ENCODE results near the gene C14orf132. TPM values are rescaled to one million over a fixed set of nuclear protein-coding genes. Genes with fewer than 3 reads are reported as not detected.

C14orf132 gene
- total RNA-seq, 1 donor from 2014 or later = 44.8 TPM

GRCh38 chr14:96134508-96134907 is 95.3 kb downstream of the C14orf132 start:
- TF ChIP-seq CTCF (IDR thresholded peaks at IDR 0.05) = no peak
- Histone ChIP-seq H3K27me3 (ENCODE audit: low read depth) (no peaks in the 10 kb centered on the region), H3K4me3 (no peak overlapping the region), H3K9me3 (peaks cover 4% of the 10 kb centered on the region), H3K27ac (no peak overlapping the region), H3K4me1 (no peaks in the 10 kb centered on the region), H3K36me3 (no peaks in the 10 kb centered on the region)
- intact Hi-C loops (cut with DNase I) = no loop called here
- ATAC-seq (no peak), DNase-seq (no peak)

GRCh38 chr14:96135285-96135684 is 96.1 kb downstream of the C14orf132 start:
- no peaks in the 10 kb centered on the region for H3K27me3 ChIP-seq (ENCODE audit: low read depth)
- H3K36me3 ChIP-seq = no peaks in the 10 kb centered on the region
- intact Hi-C loops (cut with DNase I) = no loop called here
- ATAC-seq = peak; percentile 72 to 74
- DNase-seq = no peak
- no peak overlapping the region for H3K27ac ChIP-seq
- no peak overlapping the region for H3K4me3 ChIP-seq
- H3K4me1 ChIP-seq = no peaks in the 10 kb centered on the region
- no peak for TF ChIP-seq CTCF (IDR thresholded peaks at IDR 0.05)
- peaks cover 4% of the 10 kb centered on the region for H3K9me3 ChIP-seq

- ATAC-seq (peak in 1 of 2 donors; percentile 46), DNase-seq (no peak)
- Histone ChIP-seq H3K9me3 (peaks cover 4% of the 10 kb centered on the region), H3K27ac (no peak overlapping the region), H3K4me3 (no peak overlapping the region), H3K4me1 (no peaks in the 10 kb centered on the region), H3K27me3 (ENCODE audit: low read depth) (no peaks in the 10 kb centered on the region), H3K36me3 (no peaks in the 10 kb centered on the region)
- no peak for TF ChIP-seq CTCF (IDR thresholded peaks at IDR 0.05)
- intact Hi-C loops (cut with DNase I) = no loop called here
Observed at GRCh38 chr14:96136371-96137005, 97.3 kb downstream of the C14orf132 start.

- Histone ChIP-seq H3K36me3 (no peaks in the 10 kb centered on the region), H3K27ac (no peak overlapping the region), H3K4me1 (no peaks in the 10 kb centered on the region), H3K27me3 (ENCODE audit: low read depth) (no peaks in the 10 kb centered on the region), H3K4me3 (no peak overlapping the region), H3K9me3 (peaks cover 4% of the 10 kb centered on the region)
- TF ChIP-seq CTCF (IDR thresholded peaks at IDR 0.05) = no peak
- no peak for DNase-seq
- intact Hi-C loops (cut with DNase I) = no loop called here
- ATAC-seq = no peak
Observed at GRCh38 chr14:96138241-96138640, 99.1 kb downstream of the C14orf132 start.

GRCh38 chr14:96139169-96139568 is 100.0 kb downstream of the C14orf132 start:
- Histone ChIP-seq H3K9me3 (peaks cover 4% of the 10 kb centered on the region), H3K36me3 (no peaks in the 10 kb centered on the region), H3K27ac (no peak overlapping the region), H3K4me1 (no peaks in the 10 kb centered on the region), H3K4me3 (no peak overlapping the region), H3K27me3 (ENCODE audit: low read depth) (no peaks in the 10 kb centered on the region)
- ATAC-seq (no peak), DNase-seq (no peak)
- intact Hi-C loops (cut with DNase I) = no loop called here
- TF ChIP-seq CTCF (IDR thresholded peaks at IDR 0.05) = no peak

Measured in lower lobe of right lung (tissue), 2 donors.